ENCODE results near the gene GBX1.

DNA sequence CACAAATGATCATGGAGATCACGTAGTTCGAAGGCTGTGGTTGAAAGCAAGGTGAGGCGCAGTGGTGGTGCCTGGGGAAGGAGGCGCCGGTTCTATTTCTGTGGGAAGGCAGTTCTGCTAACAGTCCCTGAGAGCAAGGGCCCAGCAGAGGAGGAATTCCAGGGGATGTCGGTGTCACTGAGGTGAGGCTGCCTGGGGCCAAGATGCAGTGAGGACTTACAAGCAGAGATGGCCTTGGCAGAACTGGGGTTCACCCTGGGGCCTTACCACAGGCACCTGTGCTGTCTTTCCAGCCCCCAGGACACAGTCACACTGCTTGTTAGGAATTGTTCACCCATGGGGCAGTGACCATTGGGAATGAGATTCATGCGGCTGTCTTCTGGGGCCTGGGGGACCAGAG lies 26.7 kb downstream of the GBX1 start:
- TF ChIP-seq, protein P1, sequence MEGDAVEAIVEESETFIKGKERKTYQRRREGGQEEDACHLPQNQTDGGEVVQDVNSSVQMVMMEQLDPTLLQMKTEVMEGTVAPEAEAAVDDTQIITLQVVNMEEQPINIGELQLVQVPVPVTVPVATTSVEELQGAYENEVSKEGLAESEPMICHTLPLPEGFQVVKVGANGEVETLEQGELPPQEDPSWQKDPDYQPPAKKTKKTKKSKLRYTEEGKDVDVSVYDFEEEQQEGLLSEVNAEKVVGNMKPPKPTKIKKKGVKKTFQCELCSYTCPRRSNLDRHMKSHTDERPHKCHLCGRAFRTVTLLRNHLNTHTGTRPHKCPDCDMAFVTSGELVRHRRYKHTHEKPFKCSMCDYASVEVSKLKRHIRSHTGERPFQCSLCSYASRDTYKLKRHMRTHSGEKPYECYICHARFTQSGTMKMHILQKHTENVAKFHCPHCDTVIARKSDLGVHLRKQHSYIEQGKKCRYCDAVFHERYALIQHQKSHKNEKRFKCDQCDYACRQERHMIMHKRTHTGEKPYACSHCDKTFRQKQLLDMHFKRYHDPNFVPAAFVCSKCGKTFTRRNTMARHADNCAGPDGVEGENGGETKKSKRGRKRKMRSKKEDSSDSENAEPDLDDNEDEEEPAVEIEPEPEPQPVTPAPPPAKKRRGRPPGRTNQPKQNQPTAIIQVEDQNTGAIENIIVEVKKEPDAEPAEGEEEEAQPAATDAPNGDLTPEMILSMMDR (IDR thresholded peaks at IDR 0.05), result no peak
- TF ChIP-seq EP300 (IDR thresholded peaks at IDR 0.05), result no peak
- TF ChIP-seq POLR2AphosphoS5 (IDR thresholded peaks at IDR 0.05), result no peak

Data from esophagus muscularis mucosa (tissue), 4 donors.